K562 (cell line): ENCODE results near the gene ZNRF2. TPM values are rescaled to one million over a fixed set of nuclear protein-coding genes. Genes with fewer than 3 reads are reported as not detected.

ENCODE experiments used
- ARNT ChIP-seq, 2 experiments: fragments of 450-650 bp; IDR thresholded peaks; 2 replicates each; pipeline ENCODE4 v1.6.1; 2016; ENCODE audit warnings: mild to moderate bottlenecking in 1 of 2
- ATF4 ChIP-seq: fragments of 450-650 bp; formaldehyde crosslinking; IDR thresholded peaks from 2 replicates; pipeline ENCODE4 v1.4.0; 2022; ENCODE audit warnings: mild to moderate bottlenecking, moderate library complexity
- BMI1 ChIP-seq: fragments of 150-350 bp; IDR thresholded peaks from 2 replicates; pipeline ENCODE4 v1.6.1; 2014; ENCODE audit warnings: low read length
- CBFA2T3 ChIP-seq: fragments of 450-650 bp; IDR thresholded peaks from 2 replicates; pipeline ENCODE4 v1.6.1; 2017
- CBX8 ChIP-seq: fragments of 200-600 bp; sonication (generic); IDR thresholded peaks from 2 replicates; pipeline ENCODE4 v1.6.1; 2012; ENCODE audit warnings: borderline replicate concordance, mixed run types, low read depth, mild to moderate bottlenecking, moderate library complexity, mixed read lengths, low read length, control low read depth, inconsistent platforms; ENCODE audit not compliant: poor library complexity, severe bottlenecking; ENCODE audit errors: extremely low read depth
- CHD2 ChIP-seq: IDR thresholded peaks from 2 replicates; pipeline ENCODE4 v1.6.1; 2011; ENCODE audit warnings: low read depth, low read length
- E2F8 ChIP-seq: fragments of 450-650 bp; IDR thresholded peaks from 2 replicates; pipeline ENCODE4 v1.7.1; 2018; ENCODE audit warnings: mild to moderate bottlenecking, low read depth; ENCODE audit not compliant: partially characterized antibody
- GMEB1 ChIP-seq: fragments of 250-450 bp; sonication (Bioruptor Pico); IDR thresholded peaks from 2 replicates; pipeline ENCODE4 v1.4.0; 2020; ENCODE audit warnings: mild to moderate bottlenecking
- HNRNPK ChIP-seq: fragments of 200-400 bp; formaldehyde crosslinking; IDR thresholded peaks from one replicate; pipeline ENCODE4 v1.6.1; 2018; ENCODE audit warnings: mild to moderate bottlenecking, low read depth, low read length; ENCODE audit not compliant: poor library complexity, severe bottlenecking
- KDM5B ChIP-seq: fragments of 200-600 bp; sonication (generic); IDR thresholded peaks from 2 replicates; pipeline ENCODE4 v1.6.1; 2012; ENCODE audit warnings: low read depth, mild to moderate bottlenecking, moderate library complexity, low read length, control low read depth, inconsistent platforms; ENCODE audit not compliant: insufficient replicate concordance
- MTA3 ChIP-seq: fragments of 450-650 bp; formaldehyde crosslinking; IDR thresholded peaks from 2 replicates; pipeline ENCODE4 v1.6.1; 2017; ENCODE audit warnings: mild to moderate bottlenecking, borderline replicate concordance
- NFIC ChIP-seq: fragments of 450-650 bp; IDR thresholded peaks from 2 replicates; pipeline ENCODE4 v1.6.1; 2017; ENCODE audit warnings: mild to moderate bottlenecking, inconsistent platforms
- NFIX ChIP-seq: fragments of 250-450 bp; sonication (Bioruptor Pico); IDR thresholded peaks from 2 replicates; pipeline ENCODE4 v1.4.0; 2020; ENCODE audit warnings: low read depth, mild to moderate bottlenecking, moderate library complexity
- PCBP2 ChIP-seq: fragments of 200-400 bp; formaldehyde crosslinking; IDR thresholded peaks from 2 replicates; pipeline ENCODE4 v1.6.1; 2018; ENCODE audit warnings: low read length, low read depth, mild to moderate bottlenecking, moderate library complexity; ENCODE audit not compliant: poor library complexity, severe bottlenecking
- POU5F1 ChIP-seq: fragments of 150-350 bp; IDR thresholded peaks from 2 replicates; pipeline ENCODE4 v1.6.1; 2014; ENCODE audit warnings: borderline replicate concordance, low read length, low read depth, mild to moderate bottlenecking; ENCODE audit not compliant: partially characterized antibody
- RBM15 ChIP-seq: fragments of 200-400 bp; formaldehyde crosslinking; IDR thresholded peaks from 2 replicates; pipeline ENCODE4 v1.6.1; 2018; ENCODE audit warnings: mild to moderate bottlenecking, low read length, moderate library complexity; ENCODE audit not compliant: insufficient read depth
- RCOR1 ChIP-seq, 2 experiments: IDR thresholded peaks; 2 replicates each; pipeline ENCODE4 v1.6.1; 2012; ENCODE audit warnings: low read depth in 2 of 2, low read length in 2 of 2, borderline replicate concordance in 1 of 2, improper control_type of control experiment in 1 of 2
- RFX5 ChIP-seq: IDR thresholded peaks from 2 replicates; pipeline ENCODE4 v1.6.1; 2011; ENCODE audit warnings: low read depth, mild to moderate bottlenecking, improper control_type of control experiment, low read length
- SRSF1 ChIP-seq: fragments of 200-400 bp; formaldehyde crosslinking; IDR thresholded peaks from 2 replicates; pipeline ENCODE4 v1.6.1; 2017; ENCODE audit warnings: mild to moderate bottlenecking, low read depth, low read length, moderate library complexity
- TAL1 ChIP-seq: fragments of 450-650 bp; IDR thresholded peaks from 2 replicates; pipeline ENCODE4 v1.6.1; 2016; ENCODE audit warnings: mild to moderate bottlenecking
- TBL1XR1 ChIP-seq, 2 experiments: IDR thresholded peaks; 2 replicates each; pipeline ENCODE4 v1.6.1; 2012; ENCODE audit warnings: improper control_type of control experiment in 2 of 2, low read length in 2 of 2, mild to moderate bottlenecking in 1 of 2
- ZZZ3 ChIP-seq: fragments of 450-650 bp; IDR thresholded peaks from 2 replicates; pipeline ENCODE4 v1.6.1; 2016; ENCODE audit warnings: antibody characterized with exemption, mild to moderate bottlenecking, moderate library complexity
- polyA plus RNA-seq, 8 experiments: library from polyadenylated mRNA; depleted of rRNA in 4 of 8; stranded (reverse) in 5 of 8; unstranded in 3 of 8; fragments of >200 nt; fragmentation: Nextera tagmentation in 2 of 8; fragmentation: Illumina TruSeq in 1 of 8; extraction: Ambion mirVana in 2 of 8; extraction: Trizol in 1 of 8; gene quantifications; 2 replicates each; pipeline versions ENCODE4 v1.2.1 to v1.2.3, GENCODE V29; 2011 to 2014; ENCODE audit warnings: inconsistent platforms in 1 of 8, missing spikeins in 1 of 8
- total RNA-seq, 7 experiments: library from RNA; depleted of rRNA in 6 of 7; stranded (reverse); fragments of >200 nt in 6 of 7; fragmentation: Illumina TruSeq in 2 of 7; extraction: Trizol in 2 of 7; gene quantifications; 2 replicates each; pipeline versions ENCODE4 v1.2.1 to v1.2.3, GENCODE V29; 2011 to 2021; ENCODE audit warnings: low replicate concordance in 1 of 7
- TF ChIP-seq, protein P1 (sequence below): IDR thresholded peaks from 2 replicates; pipeline ENCODE4 v1.6.1; 2011; ENCODE audit not compliant: insufficient read length; ENCODE audit errors: extremely low read depth

Gene ZNRF2
- total and polyA plus RNA-seq, 9 of the 15 experiments (the other 6 are each of a cell fraction or from before 2014, with no cell fraction given), result 1.1 to 13.9 (median 5.5) TPM

DNA sequence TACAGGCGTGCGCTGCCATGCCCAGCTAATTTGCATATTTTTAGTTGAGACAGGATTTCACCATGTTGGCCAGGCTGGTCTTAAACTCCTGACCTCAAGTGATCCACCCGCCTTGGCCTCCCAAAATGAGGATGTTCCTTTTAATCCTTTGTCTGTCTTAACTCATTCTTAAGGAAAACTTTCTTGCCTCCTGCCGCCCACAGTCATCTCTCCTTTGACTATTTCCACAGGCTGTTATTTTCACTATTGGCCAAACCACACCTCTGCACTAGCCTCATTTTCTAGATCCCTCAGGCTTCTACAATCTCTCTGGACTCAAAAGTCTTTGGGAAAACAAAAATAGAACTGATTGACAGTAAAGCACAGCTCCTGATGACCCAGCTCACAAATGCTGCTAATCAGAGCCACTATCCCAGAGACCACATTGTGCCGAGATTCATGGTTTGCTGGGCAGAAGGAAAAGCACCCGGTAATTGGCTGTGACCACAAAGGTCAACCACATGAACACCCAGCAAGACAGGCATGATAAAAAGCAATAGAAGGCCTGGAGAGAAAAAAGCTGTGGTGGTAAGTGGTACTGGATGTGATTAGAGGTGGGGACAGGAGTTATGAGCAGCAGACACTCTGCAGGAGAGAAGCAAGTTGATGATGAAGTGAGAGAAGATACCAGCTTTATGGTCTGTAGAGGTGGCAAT, 44.1 kb upstream of the ZNRF2 start (continued):
- no peak for TF ChIP-seq KDM5B
- TF ChIP-seq RBM15, result no peak
- TF ChIP-seq NFIX (CRISPR knock-in tag), result no peak
- no peak for TF ChIP-seq ATF4
- peak; percentile 97 to 98 for TF ChIP-seq RCOR1 (IDR thresholded peaks at IDR 0.05; ENCODE audit: borderline replicate concordance in 1 of 2, low read depth in 2 of 2, low read length in 2 of 2)
- TF ChIP-seq CBFA2T3, result peak; percentile 87
- TF ChIP-seq ZZZ3, result no peak
- TF ChIP-seq SRSF1, result no peak
- no peak for TF ChIP-seq RFX5
- no peak for TF ChIP-seq HNRNPK
- TF ChIP-seq MTA3, result no peak
- no peak for TF ChIP-seq TBL1XR1 (IDR thresholded peaks at IDR 0.05; ENCODE audit: low read length in 2 of 2)
- no peak for TF ChIP-seq CHD2
- TF ChIP-seq PCBP2, result no peak
- TF ChIP-seq NFIC, result 0 out of 2 replicates have a peak, but pooled peaks have one; percentile 14
- TF ChIP-seq POU5F1, result no peak
- no peak for TF ChIP-seq E2F8
- TF ChIP-seq, protein P1, sequence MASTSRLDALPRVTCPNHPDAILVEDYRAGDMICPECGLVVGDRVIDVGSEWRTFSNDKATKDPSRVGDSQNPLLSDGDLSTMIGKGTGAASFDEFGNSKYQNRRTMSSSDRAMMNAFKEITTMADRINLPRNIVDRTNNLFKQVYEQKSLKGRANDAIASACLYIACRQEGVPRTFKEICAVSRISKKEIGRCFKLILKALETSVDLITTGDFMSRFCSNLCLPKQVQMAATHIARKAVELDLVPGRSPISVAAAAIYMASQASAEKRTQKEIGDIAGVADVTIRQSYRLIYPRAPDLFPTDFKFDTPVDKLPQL, result no peak
- no peak for TF ChIP-seq ARNT (IDR thresholded peaks at IDR 0.05)
- TF ChIP-seq GMEB1, result no peak
- peak; percentile 53 for TF ChIP-seq TAL1
- TF ChIP-seq CBX8, result no peak
- TF ChIP-seq BMI1, result no peak
